Measurements from ENCODE around the gene UBAP2L.
"Not testable (repeated sequence)": the region's sequence is repeated elsewhere in the genome, so short reads cannot be mapped to it uniquely, and the experiment has no call there.

The UBAP2L gene

GRCh38 chr1:154312229-154313065, 91.7 kb downstream of the UBAP2L start:
- not testable (repeated sequence) for DNase-seq

GRCh38 chr1:154313066-154313356, 92.3 kb downstream of the UBAP2L start:
- no peak for DNase-seq

- not testable (repeated sequence) for DNase-seq
These were observed 93.5 kb downstream of the UBAP2L start for GRCh38 chr1:154314226-154314625.

- no peak for DNase-seq
These were observed 95.9 kb downstream of the UBAP2L start for GRCh38 chr1:154316704-154317103.

GRCh38 chr1:154318386-154318785, 97.6 kb downstream of the UBAP2L start:
- DNase-seq = no peak

All from activated CD8-positive, alpha-beta memory T cell treated with anti-CD3 and anti-CD28 coated beads for 24 hours (primary cell).